ENCODE data around the gene FSTL5. TPM values are rescaled to one million over a fixed set of nuclear protein-coding genes. Genes with fewer than 3 reads are reported as not detected.

FSTL5 gene
- total RNA-seq, 4 donors from 2014 or later = not detected

DNA sequence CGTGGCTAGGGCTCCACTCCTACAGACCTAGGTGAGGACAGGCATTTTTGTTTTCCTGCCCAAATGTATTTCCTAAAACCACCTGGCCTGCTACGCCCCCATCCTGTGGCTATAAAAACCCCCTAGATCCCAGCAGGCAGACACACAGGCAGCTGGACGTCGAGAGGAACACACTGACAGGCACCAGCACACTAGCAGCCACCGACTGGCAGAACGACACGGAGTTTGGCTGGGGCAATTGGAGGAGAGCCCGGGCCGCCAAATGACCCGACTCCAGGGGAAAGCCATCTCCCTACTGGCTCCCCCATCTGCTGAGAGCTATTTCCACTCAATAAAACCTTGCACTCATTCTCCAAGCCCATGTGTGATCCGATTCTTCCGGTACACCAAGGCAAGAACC lies 516.0 kb downstream of the FSTL5 start:
- H3K36me3 ChIP-seq = no peaks in the 10 kb centered on the region
- H3K4me3 ChIP-seq = no peak overlapping the region
- no peaks in the 10 kb centered on the region for H3K4me1 ChIP-seq
- TF ChIP-seq, protein P1, sequence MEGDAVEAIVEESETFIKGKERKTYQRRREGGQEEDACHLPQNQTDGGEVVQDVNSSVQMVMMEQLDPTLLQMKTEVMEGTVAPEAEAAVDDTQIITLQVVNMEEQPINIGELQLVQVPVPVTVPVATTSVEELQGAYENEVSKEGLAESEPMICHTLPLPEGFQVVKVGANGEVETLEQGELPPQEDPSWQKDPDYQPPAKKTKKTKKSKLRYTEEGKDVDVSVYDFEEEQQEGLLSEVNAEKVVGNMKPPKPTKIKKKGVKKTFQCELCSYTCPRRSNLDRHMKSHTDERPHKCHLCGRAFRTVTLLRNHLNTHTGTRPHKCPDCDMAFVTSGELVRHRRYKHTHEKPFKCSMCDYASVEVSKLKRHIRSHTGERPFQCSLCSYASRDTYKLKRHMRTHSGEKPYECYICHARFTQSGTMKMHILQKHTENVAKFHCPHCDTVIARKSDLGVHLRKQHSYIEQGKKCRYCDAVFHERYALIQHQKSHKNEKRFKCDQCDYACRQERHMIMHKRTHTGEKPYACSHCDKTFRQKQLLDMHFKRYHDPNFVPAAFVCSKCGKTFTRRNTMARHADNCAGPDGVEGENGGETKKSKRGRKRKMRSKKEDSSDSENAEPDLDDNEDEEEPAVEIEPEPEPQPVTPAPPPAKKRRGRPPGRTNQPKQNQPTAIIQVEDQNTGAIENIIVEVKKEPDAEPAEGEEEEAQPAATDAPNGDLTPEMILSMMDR (IDR thresholded peaks at IDR 0.05) = no peak
- TF ChIP-seq POLR2AphosphoS5 (IDR thresholded peaks at IDR 0.05) (no peak), POLR2A (IDR thresholded peaks at IDR 0.05) (no peak), EP300 (IDR thresholded peaks at IDR 0.05) (no peak)
- WGBS = 90% methylated on average over 12 of the region's 12 CpGs
- no peak overlapping the region for H3K27ac ChIP-seq
- H3K27me3 ChIP-seq = no peaks in the 10 kb centered on the region
- DNase-seq (ENCODE audit: low spot score in 2 of 2) = no peak
- no peaks in the 10 kb centered on the region for H3K9me3 ChIP-seq

DNA sequence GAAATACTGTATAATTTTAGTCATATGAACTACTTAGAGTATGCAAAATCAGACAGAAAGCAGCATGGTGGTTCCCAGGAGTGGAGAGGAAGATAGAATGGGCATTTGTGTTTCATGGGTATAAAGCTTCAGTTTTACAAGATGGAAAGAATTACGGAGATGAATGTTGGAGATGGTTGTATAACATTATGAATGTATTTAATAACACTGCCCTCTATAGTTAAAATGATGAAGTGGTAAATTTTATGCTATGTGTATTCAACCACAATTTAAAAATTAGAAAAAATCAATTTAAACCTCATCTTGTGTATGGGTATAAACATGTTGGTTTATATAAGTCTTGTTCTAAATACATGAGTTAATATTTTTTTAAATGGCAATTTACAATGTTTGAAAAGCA lies 521.1 kb downstream of the FSTL5 start:
- Histone ChIP-seq H3K27me3 (no peaks in the 10 kb centered on the region), H3K36me3 (no peaks in the 10 kb centered on the region), H3K27ac (no peak overlapping the region), H3K9me3 (no peaks in the 10 kb centered on the region), H3K4me3 (no peak overlapping the region), H3K4me1 (no peaks in the 10 kb centered on the region)
- 38% methylated on average over 1 of the region's 1 CpG for WGBS
- TF ChIP-seq EP300 (IDR thresholded peaks at IDR 0.05) (no peak), POLR2AphosphoS5 (IDR thresholded peaks at IDR 0.05) (no peak), POLR2A (IDR thresholded peaks at IDR 0.05) (no peak)
- TF ChIP-seq, protein P1 (IDR thresholded peaks at IDR 0.05) = no peak
- DNase-seq (ENCODE audit: low spot score in 2 of 2) = no peak

DNA sequence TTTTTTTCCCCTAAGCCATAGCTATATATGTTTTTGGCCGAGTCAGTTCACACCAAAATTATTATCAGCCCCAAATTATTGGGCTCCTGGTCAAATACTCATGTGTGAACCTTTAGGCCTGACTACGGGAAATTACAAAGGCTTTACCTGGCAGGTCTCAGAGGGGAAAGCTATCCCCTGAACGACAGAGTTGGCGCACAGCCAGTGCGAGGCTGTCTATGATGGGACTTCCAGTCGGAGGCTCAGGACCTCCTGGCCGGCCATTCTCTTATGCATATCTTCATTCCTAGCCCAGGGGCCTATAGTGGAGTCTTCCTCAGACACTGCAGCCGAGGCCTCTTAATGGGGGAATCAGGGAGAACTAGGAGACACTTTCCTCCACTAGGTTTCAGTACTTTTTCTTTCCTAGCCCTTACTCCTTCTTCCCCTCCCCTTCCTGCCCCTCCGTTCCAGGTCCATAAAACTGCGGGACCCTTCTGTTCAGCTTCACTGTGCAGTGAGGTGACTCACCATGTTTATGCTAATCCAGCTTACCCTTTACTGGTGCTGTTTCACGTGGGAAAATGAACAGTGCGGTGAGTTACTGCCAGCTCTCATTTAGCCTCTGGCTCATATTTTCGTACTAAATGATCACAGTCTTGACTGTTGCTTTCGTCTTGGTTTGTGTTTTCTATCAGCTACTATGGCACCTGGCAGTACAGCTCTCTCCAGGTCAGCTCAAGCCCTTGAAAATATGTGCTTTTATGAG lies 533.9 kb downstream of the FSTL5 start:
- 59% methylated on average over 14 of the region's 14 CpGs for WGBS
- TF ChIP-seq, protein P1 (IDR thresholded peaks at IDR 0.05) = no peak
- TF ChIP-seq POLR2A (IDR thresholded peaks at IDR 0.05) = no peak
- TF ChIP-seq POLR2AphosphoS5 (IDR thresholded peaks at IDR 0.05) = no peak
- no peak for TF ChIP-seq EP300 (IDR thresholded peaks at IDR 0.05)
- Histone ChIP-seq H3K36me3 (no peaks in the 10 kb centered on the region), H3K27ac (no peak overlapping the region), H3K9me3 (peaks cover 4% of the 10 kb centered on the region), H3K27me3 (no peaks in the 10 kb centered on the region), H3K4me1 (no peaks in the 10 kb centered on the region), H3K4me3 (no peak overlapping the region)
- no peak for DNase-seq (ENCODE audit: low spot score in 2 of 2)

DNA sequence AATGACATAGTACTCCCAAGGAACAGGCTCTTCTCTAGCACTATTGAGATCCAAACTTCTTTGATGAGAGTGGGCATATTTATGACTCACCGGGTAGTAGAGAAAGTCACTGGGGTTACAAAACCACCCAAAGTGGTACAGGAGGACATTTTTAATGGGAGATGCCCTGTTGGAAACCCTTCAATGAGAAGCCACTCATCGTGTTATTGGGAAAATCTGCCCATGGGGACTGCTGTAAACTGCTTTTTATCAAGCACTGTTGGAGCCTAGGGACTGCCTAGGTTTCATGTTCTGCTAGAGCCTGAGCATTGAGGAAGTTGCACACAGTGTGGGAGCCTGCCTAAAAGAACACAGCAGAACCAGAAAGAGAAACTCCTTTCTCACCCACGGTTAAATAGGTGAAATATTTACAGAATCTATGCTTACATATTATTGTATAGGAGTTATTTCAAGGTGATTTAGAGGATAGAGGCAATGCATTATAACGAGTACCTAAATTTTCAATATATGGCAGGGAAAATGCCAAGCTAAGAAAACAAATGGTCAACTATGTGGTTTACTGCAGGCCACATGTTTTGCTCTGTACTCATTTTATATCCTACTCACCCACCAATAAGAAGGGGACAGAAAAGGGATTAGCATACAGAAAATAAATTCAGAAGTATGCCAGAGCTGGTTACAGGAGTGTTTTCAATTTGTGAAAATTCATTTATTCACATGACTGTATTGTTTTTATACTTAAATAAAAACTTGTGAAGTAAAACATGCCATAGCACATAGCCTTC lies 559.1 kb downstream of the FSTL5 start:
- Histone ChIP-seq H3K9me3 (no peaks in the 10 kb centered on the region), H3K27ac (no peak overlapping the region), H3K4me1 (no peaks in the 10 kb centered on the region), H3K27me3 (no peaks in the 10 kb centered on the region), H3K36me3 (no peaks in the 10 kb centered on the region), H3K4me3 (no peak overlapping the region)
- WGBS = 67% methylated on average over 4 of the region's 4 CpGs
- no peak for DNase-seq (ENCODE audit: low spot score in 2 of 2)
- TF ChIP-seq POLR2A (IDR thresholded peaks at IDR 0.05) (no peak), POLR2AphosphoS5 (IDR thresholded peaks at IDR 0.05) (no peak), EP300 (IDR thresholded peaks at IDR 0.05) (no peak)
- TF ChIP-seq, protein P1 (IDR thresholded peaks at IDR 0.05) = no peak

DNA sequence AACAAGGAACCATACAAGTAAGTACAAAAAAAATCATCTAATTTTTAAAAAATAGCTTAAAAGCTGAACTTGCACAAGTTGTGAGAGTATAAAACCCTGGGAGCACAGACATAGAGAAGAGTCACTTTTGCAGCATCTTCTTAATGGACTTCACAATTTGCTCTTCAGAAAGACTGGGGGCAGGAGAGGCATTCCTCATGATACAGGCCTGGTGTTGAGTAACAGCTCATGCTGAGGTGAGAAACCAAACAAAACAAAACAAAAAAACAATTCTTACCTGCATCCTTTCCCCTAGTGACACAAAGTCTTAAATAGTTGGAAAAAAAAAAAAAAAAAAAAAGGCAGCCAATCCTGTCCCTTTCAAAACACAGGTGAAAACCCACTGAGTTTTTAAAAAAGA lies 562.8 kb downstream of the FSTL5 start:
- TF ChIP-seq, protein P1 (IDR thresholded peaks at IDR 0.05) = no peak
- TF ChIP-seq POLR2AphosphoS5 (IDR thresholded peaks at IDR 0.05) = no peak
- TF ChIP-seq EP300 (IDR thresholded peaks at IDR 0.05) = no peak
- no peak for TF ChIP-seq POLR2A (IDR thresholded peaks at IDR 0.05)
- no peaks in the 10 kb centered on the region for H3K9me3 ChIP-seq
- no peak for DNase-seq (ENCODE audit: low spot score in 2 of 2)
- no peaks in the 10 kb centered on the region for H3K4me1 ChIP-seq
- no peak overlapping the region for H3K27ac ChIP-seq
- H3K27me3 ChIP-seq = no peaks in the 10 kb centered on the region
- H3K36me3 ChIP-seq = no peaks in the 10 kb centered on the region
- no peak overlapping the region for H3K4me3 ChIP-seq

Data from suprapubic skin (tissue), 4 donors.